ENCODE measurements around the gene ADGRB3.

The ADGRB3 gene

DNA sequence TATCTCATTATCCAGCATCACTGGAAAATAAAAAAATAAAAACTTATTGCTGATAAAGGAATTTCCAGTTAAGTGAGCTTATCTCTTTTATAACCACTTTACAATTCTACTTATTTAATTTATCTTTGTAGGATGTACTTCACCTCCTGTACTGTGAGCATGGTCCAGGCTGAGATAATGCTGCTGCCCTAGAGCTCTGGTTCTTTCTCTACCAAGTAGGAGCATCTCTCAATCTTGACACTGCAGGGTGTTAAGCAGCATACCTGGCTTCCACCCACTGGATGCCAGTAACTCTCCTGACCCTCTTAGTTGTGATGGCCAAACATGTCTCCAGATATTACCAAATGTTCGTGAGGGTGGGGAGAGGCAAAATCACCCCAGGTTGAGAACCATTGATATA, 454.5 kb downstream of the ADGRB3 start:
- DNase-seq (ENCODE audit: low read depth), result no peak
- H3K4me3 ChIP-seq (ENCODE audit: low read length), result no peak overlapping the region
- TF ChIP-seq, protein P1, sequence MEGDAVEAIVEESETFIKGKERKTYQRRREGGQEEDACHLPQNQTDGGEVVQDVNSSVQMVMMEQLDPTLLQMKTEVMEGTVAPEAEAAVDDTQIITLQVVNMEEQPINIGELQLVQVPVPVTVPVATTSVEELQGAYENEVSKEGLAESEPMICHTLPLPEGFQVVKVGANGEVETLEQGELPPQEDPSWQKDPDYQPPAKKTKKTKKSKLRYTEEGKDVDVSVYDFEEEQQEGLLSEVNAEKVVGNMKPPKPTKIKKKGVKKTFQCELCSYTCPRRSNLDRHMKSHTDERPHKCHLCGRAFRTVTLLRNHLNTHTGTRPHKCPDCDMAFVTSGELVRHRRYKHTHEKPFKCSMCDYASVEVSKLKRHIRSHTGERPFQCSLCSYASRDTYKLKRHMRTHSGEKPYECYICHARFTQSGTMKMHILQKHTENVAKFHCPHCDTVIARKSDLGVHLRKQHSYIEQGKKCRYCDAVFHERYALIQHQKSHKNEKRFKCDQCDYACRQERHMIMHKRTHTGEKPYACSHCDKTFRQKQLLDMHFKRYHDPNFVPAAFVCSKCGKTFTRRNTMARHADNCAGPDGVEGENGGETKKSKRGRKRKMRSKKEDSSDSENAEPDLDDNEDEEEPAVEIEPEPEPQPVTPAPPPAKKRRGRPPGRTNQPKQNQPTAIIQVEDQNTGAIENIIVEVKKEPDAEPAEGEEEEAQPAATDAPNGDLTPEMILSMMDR (IDR thresholded peaks at IDR 0.05; ENCODE audit: insufficient read depth, low read depth, low read length, missing control alignments), result no peak

DNA sequence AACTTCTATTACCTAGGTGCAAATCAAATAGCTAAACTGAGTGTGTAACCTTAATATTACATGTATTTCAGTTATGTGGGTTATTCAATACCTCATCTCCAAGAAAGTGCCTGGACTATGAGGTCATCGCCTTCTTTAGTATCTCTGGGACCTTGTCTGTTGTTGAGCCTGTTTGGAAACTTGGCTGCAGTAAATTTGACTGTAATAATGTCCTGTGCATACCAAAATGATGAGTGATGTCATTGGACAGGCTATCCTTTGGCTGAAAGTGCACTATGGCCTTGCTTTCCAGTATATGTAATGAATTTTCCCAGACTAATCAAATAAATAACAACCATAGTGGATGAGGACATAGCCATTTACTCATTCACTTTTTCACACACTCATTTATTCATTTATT, 455.1 kb downstream of the ADGRB3 start:
- TF ChIP-seq, protein P1 (IDR thresholded peaks at IDR 0.05; ENCODE audit: insufficient read depth, low read depth, low read length, missing control alignments), result no peak
- no peak overlapping the region for H3K4me3 ChIP-seq (ENCODE audit: low read length)
- peak; percentile 4 for DNase-seq (ENCODE audit: low read depth)

DNA sequence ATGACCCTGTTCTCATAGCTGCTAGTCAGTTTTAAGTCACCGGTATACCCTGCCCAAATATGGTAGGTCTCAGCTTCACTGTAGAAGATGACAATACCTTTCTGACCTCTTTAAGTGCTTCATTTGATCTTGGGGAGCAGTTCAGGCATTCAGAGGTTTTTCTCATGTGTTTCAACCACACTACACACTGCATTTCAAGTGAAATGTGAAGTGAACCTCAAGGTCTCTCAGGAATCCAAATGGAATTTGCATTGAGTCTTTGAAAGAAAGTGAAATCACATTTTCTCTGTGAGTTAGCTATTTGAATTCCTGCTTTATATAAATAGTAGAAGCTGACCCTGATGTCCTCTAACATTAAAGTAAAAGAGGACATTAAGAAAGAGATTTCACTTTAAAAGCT, 461.6 kb downstream of the ADGRB3 start:
- DNase-seq (ENCODE audit: low read depth), result no peak
- no peak overlapping the region for H3K4me3 ChIP-seq (ENCODE audit: low read length)
- TF ChIP-seq, protein P1 (IDR thresholded peaks at IDR 0.05; ENCODE audit: insufficient read depth, low read depth, low read length, missing control alignments), result no peak

DNA sequence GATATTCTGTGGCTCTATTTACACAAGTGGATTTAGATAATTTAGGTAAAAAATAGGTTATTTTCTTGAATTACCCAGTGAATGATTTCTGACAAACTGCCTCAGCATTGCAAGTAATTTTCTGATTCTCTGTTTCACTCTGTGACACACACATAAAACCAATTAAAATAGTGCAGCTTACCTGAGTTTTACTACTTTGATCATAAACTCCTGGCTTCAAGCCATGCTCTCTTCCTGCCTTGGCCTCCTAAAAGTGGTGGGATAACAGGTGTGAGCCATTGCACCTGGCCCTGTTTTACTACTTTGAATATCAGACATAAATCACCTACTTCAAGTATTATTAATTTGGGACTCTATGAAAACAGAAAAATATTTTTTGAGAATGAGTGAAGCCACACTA, 462.9 kb downstream of the ADGRB3 start:
- H3K4me3 ChIP-seq (ENCODE audit: low read length), result no peak overlapping the region
- TF ChIP-seq, protein P1 (IDR thresholded peaks at IDR 0.05; ENCODE audit: insufficient read depth, low read depth, low read length, missing control alignments), result no peak

DNA sequence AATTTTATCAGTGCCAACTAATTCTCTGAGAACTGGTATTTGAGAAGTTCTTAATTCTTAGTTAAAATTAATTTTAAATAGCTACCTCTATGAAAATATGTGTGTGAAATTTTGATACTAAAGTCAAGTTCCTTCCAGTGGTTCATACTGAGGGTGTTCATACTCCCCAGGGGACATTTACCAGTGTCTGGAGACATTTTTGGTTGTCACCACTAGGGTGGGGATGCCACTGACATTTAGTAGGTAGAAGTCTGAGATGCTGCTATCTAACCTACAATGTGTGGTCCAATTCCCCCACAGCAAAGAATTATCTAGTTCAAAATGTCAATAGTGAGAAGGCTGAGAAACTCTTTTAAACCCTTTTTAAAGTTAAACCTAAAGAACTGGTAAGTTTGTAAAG, 463.8 kb downstream of the ADGRB3 start:
- DNase-seq (ENCODE audit: low read depth), result no peak
- H3K4me3 ChIP-seq (ENCODE audit: low read length), result no peak overlapping the region
- TF ChIP-seq, protein P1 (IDR thresholded peaks at IDR 0.05; ENCODE audit: insufficient read depth, low read depth, low read length, missing control alignments), result no peak

More for the DNA sequence above, 462.9 kb downstream of the ADGRB3 start:
- no peak for DNase-seq (ENCODE audit: low read depth)

DNA sequence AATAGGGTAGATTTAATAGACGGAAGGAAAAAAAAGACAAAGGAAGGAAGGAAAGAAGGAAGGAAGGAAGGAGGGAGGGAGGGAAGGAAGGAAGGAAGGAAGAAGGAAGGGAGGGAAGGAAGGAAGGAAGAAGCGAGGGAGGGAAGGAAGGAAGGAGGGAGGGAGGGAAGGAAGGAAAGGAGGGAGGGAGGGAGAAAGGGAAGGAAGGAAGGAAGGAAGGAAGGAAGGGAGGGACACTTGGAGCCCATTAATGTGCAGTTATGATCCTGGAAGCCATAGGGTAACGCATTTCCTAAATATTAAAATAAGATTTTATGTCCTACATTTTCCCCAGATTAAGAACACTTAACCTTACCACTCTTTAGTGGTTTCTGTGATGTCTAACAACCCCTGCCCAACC, 465.7 kb downstream of the ADGRB3 start:
- H3K4me3 ChIP-seq (ENCODE audit: low read length), result no peak overlapping the region
- no peak for DNase-seq (ENCODE audit: low read depth)
- TF ChIP-seq, protein P1 (IDR thresholded peaks at IDR 0.05; ENCODE audit: insufficient read depth, low read depth, low read length, missing control alignments), result no peak

DNA sequence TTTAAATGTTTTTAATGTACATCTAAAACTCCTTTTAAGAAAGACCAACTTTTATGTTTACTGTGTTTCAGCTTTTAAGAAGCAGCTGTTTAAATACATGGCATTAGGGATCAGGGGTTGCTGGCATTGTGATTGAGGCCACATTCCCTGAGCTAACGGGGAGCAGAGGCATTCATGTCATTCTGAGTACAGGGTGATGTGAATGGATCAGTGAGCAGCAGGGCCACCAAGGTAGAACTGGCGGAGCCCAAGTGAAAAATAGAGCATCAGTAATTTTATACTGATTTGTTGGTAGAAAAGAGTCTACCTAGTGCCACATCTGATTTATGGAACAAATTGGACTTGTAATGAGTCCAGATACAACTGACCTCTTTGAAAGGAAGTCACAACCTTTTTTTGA, 467.3 kb downstream of the ADGRB3 start:
- H3K4me3 ChIP-seq (ENCODE audit: low read length), result no peak overlapping the region
- DNase-seq (ENCODE audit: low read depth), result no peak
- TF ChIP-seq, protein P1 (IDR thresholded peaks at IDR 0.05; ENCODE audit: insufficient read depth, low read depth, low read length, missing control alignments), result no peak

All from epithelial cell of esophagus (primary cell).